ENCODE results near the gene PRMT7. TPM values are rescaled to one million over a fixed set of nuclear protein-coding genes. Genes with fewer than 3 reads are reported as not detected.

PRMT7 gene
- total RNA-seq, 2 experiments from 2014 or later = 80.4 to 85.1 TPM

GRCh38 chr16:68362262-68362913, 51.6 kb downstream of the PRMT7 start:
- TF ChIP-seq, protein P1, sequence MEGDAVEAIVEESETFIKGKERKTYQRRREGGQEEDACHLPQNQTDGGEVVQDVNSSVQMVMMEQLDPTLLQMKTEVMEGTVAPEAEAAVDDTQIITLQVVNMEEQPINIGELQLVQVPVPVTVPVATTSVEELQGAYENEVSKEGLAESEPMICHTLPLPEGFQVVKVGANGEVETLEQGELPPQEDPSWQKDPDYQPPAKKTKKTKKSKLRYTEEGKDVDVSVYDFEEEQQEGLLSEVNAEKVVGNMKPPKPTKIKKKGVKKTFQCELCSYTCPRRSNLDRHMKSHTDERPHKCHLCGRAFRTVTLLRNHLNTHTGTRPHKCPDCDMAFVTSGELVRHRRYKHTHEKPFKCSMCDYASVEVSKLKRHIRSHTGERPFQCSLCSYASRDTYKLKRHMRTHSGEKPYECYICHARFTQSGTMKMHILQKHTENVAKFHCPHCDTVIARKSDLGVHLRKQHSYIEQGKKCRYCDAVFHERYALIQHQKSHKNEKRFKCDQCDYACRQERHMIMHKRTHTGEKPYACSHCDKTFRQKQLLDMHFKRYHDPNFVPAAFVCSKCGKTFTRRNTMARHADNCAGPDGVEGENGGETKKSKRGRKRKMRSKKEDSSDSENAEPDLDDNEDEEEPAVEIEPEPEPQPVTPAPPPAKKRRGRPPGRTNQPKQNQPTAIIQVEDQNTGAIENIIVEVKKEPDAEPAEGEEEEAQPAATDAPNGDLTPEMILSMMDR (conservative IDR thresholded peaks at IDR 0.05; ENCODE audit: low read length) = no peak
- TF ChIP-seq EZH2phosphoT487 (IDR thresholded peaks at IDR 0.05; ENCODE audit: borderline replicate concordance, low read depth, low read length) = no peak
- intact Hi-C loops (cut with micrococcal nuclease; ENCODE audit: unreplicated experiment) = no loop called here
- BruUV-seq (replicated peaks) = no TSS peak
- Histone ChIP-seq H3K4me3 (ENCODE audit: low read depth, low read length, poor library complexity, severe bottlenecking) (no peak overlapping the region), H3K4me2 (ENCODE audit: low read length) (no peak overlapping the region), H2AFZ (ENCODE audit: low read length) (no peak overlapping the region), H4K20me1 (ENCODE audit: insufficient read depth, low read length) (no peaks in the 10 kb centered on the region), H3K79me2 (ENCODE audit: insufficient read depth, low read depth, low read length) (no peaks in the 10 kb centered on the region), H3K36me3 (ENCODE audit: insufficient read depth, low read length) (peaks cover 28% of the 10 kb centered on the region), H3K9me2 (ENCODE audit: insufficient read depth, low read length) (no peaks in the 10 kb centered on the region), H3K9me3 (ENCODE audit: low read length) (no peaks in the 10 kb centered on the region), H3K4me1 (ENCODE audit: insufficient read depth, low read length, poor library complexity, severe bottlenecking) (no peaks in the 10 kb centered on the region), H3K27ac (ENCODE audit: low read depth, low read length, poor library complexity, severe bottlenecking) (no peak overlapping the region)
- CTCF ChIA-PET (ENCODE audit: unreplicated experiment) = no interaction called here
- no peak for DNase-seq (ENCODE audit: low spot score)
- POLR2A ChIA-PET = interaction anchor here (0.6 kb wide), 2 partner anchors 139 to 241 kb away, joined by 6 to 7 read pairs; no protein-coding TSS in a partner anchor

DNA sequence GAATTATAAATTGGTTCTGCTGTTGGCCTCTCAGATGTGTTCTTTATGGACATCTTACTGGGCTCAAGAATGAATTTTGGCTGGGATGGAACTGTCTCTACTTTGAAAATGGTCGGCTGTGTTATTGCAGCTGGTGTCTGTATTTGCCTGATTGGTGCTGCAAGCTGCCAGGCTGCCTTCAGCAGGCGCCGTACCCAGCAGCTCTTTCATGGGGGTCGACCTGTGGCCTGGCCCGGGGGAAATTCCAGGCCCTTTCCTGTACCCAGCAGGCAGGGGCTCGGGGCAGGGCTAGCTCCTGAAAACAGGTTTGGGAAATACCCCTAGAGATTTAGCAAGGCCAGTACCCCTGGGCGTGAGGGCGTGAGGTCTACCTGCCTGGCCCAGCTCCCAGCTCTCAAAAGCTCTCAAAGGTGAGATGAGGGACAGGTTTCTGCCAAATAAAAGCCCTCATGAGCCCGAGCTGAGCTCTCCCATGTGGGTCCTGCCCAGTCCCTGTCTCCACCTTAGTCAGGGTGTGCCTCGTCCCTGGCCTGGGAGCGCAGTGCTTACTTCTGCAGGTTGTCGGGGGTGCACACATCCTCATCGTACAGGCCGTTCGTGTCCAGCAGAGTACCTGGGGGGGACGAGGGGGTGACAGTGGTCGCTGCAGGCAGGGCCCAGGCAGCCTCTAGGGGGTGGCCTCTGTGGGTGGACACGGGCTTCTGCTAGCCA, 52.3 kb downstream of the PRMT7 start:
- Histone ChIP-seq H3K27ac (ENCODE audit: low read depth, low read length, poor library complexity, severe bottlenecking) (no peak overlapping the region), H3K9me3 (ENCODE audit: low read length) (no peaks in the 10 kb centered on the region), H4K20me1 (ENCODE audit: insufficient read depth, low read length) (no peaks in the 10 kb centered on the region), H3K79me2 (ENCODE audit: insufficient read depth, low read depth, low read length) (no peaks in the 10 kb centered on the region), H3K4me1 (ENCODE audit: insufficient read depth, low read length, poor library complexity, severe bottlenecking) (peaks cover 6% of the 10 kb centered on the region), H2AFZ (ENCODE audit: low read length) (no peak overlapping the region), H3K4me2 (ENCODE audit: low read length) (no peak overlapping the region), H3K36me3 (ENCODE audit: insufficient read depth, low read length) (peaks cover 20% of the 10 kb centered on the region), H3K9me2 (ENCODE audit: insufficient read depth, low read length) (no peaks in the 10 kb centered on the region), H3K4me3 (ENCODE audit: low read depth, low read length, poor library complexity, severe bottlenecking) (no peak overlapping the region)
- intact Hi-C loops (cut with micrococcal nuclease; ENCODE audit: unreplicated experiment) = no loop called here
- ChIA-PET CTCF (ENCODE audit: unreplicated experiment) (interaction anchor here (1.5 kb wide), 1 partner anchor 68 kb away, joined by 3 read pairs; no protein-coding TSS in a partner anchor), POLR2A (interaction anchor here (0.6 kb wide), 2 partner anchors 140 to 242 kb away, joined by 6 to 7 read pairs; no protein-coding TSS in a partner anchor)
- no peak for DNase-seq (ENCODE audit: low spot score)
- no TSS peak for BruUV-seq (replicated peaks)
- TF ChIP-seq, protein P1 (conservative IDR thresholded peaks at IDR 0.05; ENCODE audit: low read length) = no peak

All from OCI-LY7 (cell line).